Chondrocyte (in vitro differentiated cells): ENCODE results near the gene BOC. TPM values are rescaled to one million over a fixed set of nuclear protein-coding genes. Genes with fewer than 3 reads are reported as not detected.

Experiments used
- DNase-seq: peaks from one replicate; pipeline ENCODE4 v3.0.0; 2021; ENCODE audit warnings: mixed read lengths, low spot score
- H3K27ac Mint-ChIP-seq: one replicate; pipeline ENCODE4 v1.8.0; 2021; ENCODE audit warnings: mild to moderate bottlenecking, moderate library complexity, mixed read lengths; ENCODE audit not compliant: unreplicated experiment
- H3K27me3 Mint-ChIP-seq: 2 replicates; pipeline ENCODE4 v1.8.0; 2021; ENCODE audit warnings: low read depth, mixed read lengths
- H3K36me3 Mint-ChIP-seq: 2 replicates; pipeline ENCODE4 v1.8.0; 2021; ENCODE audit warnings: low read depth, mixed read lengths
- H3K4me1 Mint-ChIP-seq: 2 replicates; pipeline ENCODE4 v1.8.0; 2021; ENCODE audit warnings: low read depth, mild to moderate bottlenecking, mixed read lengths
- H3K4me3 Mint-ChIP-seq: one replicate; pipeline ENCODE4 v1.8.0; 2021; ENCODE audit warnings: mild to moderate bottlenecking, moderate library complexity, mixed read lengths; ENCODE audit not compliant: unreplicated experiment
- H3K9me3 Mint-ChIP-seq: 2 replicates; pipeline ENCODE4 v1.8.0; 2021; ENCODE audit warnings: low read depth, mixed read lengths
- total RNA-seq: library from RNA; stranded (reverse); gene quantifications from 3 replicates; pipeline ENCODE4 v1.2.1, GENCODE V29; 2021
- TF ChIP-seq, protein P1 (sequence below): fragments of 200-600 bp; sonication (generic); IDR thresholded peaks from 2 replicates; pipeline ENCODE4 v1.5.0; 2021; ENCODE audit warnings: antibody characterized with exemption, mild to moderate bottlenecking, moderate library complexity

BOC gene
- total RNA-seq, 1 donor from 2014 or later, result 7.3 TPM

DNA sequence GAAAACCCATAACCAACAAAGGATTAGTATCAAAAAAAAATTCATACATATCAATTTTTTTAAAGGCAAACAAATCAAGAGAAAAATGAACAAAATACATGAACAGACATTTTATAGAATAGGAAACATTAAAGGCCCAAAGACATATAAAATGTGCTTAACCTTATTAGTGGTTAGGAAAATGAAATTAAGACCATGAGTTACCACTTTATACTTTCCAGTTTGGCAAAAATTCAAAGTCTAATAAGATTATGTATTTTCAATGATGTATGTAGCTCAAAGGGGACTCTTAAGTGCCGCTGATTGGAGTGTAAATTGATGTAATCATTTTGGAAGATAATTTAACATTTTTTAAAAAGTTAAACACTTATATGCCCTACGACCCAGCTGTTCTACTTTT, 89.2 kb downstream of the BOC start:
- Mint-ChIP-seq H3K27ac (no peak overlapping the region), H3K4me1 (peaks cover 9% of the 10 kb centered on the region), H3K36me3 (peaks cover 7% of the 10 kb centered on the region), H3K27me3 (no peaks in the 10 kb centered on the region), H3K4me3 (no peak overlapping the region), H3K9me3 (no peaks in the 10 kb centered on the region)
- TF ChIP-seq, protein P1, sequence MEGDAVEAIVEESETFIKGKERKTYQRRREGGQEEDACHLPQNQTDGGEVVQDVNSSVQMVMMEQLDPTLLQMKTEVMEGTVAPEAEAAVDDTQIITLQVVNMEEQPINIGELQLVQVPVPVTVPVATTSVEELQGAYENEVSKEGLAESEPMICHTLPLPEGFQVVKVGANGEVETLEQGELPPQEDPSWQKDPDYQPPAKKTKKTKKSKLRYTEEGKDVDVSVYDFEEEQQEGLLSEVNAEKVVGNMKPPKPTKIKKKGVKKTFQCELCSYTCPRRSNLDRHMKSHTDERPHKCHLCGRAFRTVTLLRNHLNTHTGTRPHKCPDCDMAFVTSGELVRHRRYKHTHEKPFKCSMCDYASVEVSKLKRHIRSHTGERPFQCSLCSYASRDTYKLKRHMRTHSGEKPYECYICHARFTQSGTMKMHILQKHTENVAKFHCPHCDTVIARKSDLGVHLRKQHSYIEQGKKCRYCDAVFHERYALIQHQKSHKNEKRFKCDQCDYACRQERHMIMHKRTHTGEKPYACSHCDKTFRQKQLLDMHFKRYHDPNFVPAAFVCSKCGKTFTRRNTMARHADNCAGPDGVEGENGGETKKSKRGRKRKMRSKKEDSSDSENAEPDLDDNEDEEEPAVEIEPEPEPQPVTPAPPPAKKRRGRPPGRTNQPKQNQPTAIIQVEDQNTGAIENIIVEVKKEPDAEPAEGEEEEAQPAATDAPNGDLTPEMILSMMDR, result no peak
- DNase-seq, result no peak

DNA sequence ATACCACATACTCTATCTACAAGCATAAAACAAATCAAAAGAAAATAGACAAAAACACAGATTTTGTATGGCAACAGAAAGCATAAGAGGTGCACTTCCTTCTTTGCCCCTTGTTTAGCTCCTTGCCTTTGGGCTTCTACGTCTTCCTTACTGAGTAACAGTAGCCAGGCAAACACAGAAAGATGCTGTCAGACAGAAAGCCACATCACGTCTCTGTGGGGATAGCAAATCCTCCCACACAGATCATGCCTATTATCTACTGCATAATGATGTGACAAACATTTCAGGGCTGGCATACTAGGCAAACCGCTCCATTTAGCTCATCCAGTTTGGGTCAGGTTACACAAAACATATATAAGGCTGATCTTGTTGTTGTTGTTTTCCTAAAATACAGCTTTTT, 92.7 kb downstream of the BOC start:
- Mint-ChIP-seq H3K9me3 (no peaks in the 10 kb centered on the region), H3K27me3 (no peaks in the 10 kb centered on the region), H3K4me3 (no peak overlapping the region), H3K4me1 (peaks cover 9% of the 10 kb centered on the region), H3K27ac (no peak overlapping the region), H3K36me3 (peaks cover 5% of the 10 kb centered on the region)
- no peak for DNase-seq
- TF ChIP-seq, protein P1, result no peak

DNA sequence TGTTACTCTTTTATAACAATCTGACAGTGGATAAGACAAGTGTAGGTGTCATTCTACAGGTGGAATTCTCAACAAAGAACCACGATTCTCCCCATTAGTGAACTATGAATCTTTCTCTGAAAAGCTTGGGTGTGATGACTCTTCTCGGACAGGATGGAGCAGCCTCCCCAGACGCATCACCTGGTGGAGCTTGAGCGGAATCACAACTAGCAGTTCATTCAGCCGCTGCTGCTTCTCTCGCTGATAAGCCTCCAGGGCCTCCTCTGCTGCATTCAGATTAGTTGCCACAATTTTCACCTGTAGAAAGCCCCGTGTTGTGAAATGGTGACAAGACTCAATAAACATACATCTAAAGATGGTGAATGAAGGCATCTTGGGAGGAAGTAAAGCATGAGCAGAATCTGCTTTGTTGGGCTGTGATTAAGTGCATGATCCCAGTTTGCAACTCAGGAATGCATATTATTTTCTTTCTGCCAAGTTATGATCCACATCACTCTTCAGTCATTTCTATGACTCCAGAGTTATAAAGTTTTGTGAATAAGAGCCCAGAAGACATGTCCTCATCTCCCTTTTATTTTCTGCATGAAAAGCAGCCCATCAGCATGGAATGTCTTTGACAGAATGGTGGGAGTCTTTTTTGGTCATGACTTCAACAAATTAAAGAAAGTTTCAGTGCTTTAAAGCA, 93.6 kb downstream of the BOC start:
- H3K4me3 Mint-ChIP-seq, result no peak overlapping the region
- peaks cover 9% of the 10 kb centered on the region for H3K4me1 Mint-ChIP-seq
- H3K9me3 Mint-ChIP-seq, result no peaks in the 10 kb centered on the region
- no peaks in the 10 kb centered on the region for H3K27me3 Mint-ChIP-seq
- DNase-seq, result no peak
- TF ChIP-seq, protein P1, result no peak
- H3K36me3 Mint-ChIP-seq, result peaks cover 3% of the 10 kb centered on the region
- no peak overlapping the region for H3K27ac Mint-ChIP-seq

DNA sequence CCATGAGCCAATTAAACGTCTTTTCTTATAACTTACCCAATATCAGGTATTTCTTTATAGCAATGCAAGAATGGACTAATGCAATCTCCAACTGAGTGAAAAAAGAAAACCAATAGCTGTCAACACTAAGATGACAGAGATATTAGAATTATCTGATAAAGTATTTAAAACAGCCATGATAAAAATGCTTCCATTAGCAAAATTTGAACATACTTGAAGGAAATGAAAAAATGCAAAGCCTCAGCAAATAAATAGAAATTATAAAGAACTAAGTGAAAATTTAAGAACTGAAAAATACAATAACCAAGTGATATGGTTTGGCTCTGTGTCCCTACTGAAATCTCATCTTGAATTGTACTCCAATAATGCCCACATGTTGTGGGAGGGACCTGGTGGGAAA, 99.6 kb downstream of the BOC start:
- Mint-ChIP-seq H3K36me3 (peaks cover 29% of the 10 kb centered on the region), H3K27ac (no peak overlapping the region), H3K9me3 (peaks cover 26% of the 10 kb centered on the region), H3K4me1 (no peaks in the 10 kb centered on the region), H3K27me3 (no peaks in the 10 kb centered on the region), H3K4me3 (no peak overlapping the region)
- TF ChIP-seq, protein P1, result no peak
- no peak for DNase-seq

DNA sequence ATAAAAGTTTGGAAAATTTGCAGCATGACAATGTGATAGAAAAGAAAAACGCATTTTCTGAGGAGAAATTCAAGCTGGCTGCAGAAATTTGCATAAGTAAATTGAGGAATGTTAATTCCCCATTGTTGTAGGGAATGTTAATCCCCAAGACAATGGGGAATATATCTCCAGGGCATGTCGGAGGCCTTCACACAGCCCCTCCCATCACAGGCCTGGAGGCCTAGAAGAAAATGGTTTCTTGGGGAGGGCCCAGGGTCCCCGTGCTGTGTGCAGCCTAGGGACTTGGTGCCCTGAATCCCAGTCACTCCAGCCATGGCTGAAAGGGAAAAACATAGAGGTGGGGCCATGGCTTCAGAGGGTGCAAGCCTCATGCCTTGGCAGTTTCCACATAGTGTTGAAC, 101.1 kb downstream of the BOC start:
- no peaks in the 10 kb centered on the region for H3K4me1 Mint-ChIP-seq
- H3K36me3 Mint-ChIP-seq, result peaks cover 33% of the 10 kb centered on the region
- DNase-seq, result no peak
- H3K4me3 Mint-ChIP-seq, result no peak overlapping the region
- H3K27me3 Mint-ChIP-seq, result no peaks in the 10 kb centered on the region
- TF ChIP-seq, protein P1, result no peak
- peaks cover 30% of the 10 kb centered on the region for H3K9me3 Mint-ChIP-seq
- H3K27ac Mint-ChIP-seq, result no peak overlapping the region
